K562 (cell line): ENCODE data around the gene AGO3. TPM values are rescaled to one million over a fixed set of nuclear protein-coding genes. Genes with fewer than 3 reads are reported as not detected.

ENCODE experiments used
- ATAC-seq: fragments of 200-7000 bp; cut with Tn5 transposase; 3 replicates; pipeline ENCODE4 v1.9.1; 2020; ENCODE audit warnings: moderate library complexity
- BruUV-seq: library from RNA; stranded (reverse); fragments of 400-500 nt; replicated peaks from 2 replicates; lab custom pipeline; 2021; lab: Mats Ljungman, UMichigan
- CTCF ChIA-PET: fragments of 300-600 bp; formaldehyde crosslinking; extraction: SDS; loops from one replicate; lab custom pipeline; 2021; ENCODE audit warnings: low intra/inter-chr PET ratio; lab: Yijun Ruan, JAX
- POLR2A ChIA-PET: fragments of 300-600, 350-650 bp; sonication (Branson Sonifier 250); formaldehyde crosslinking; extraction: SDS; loops from one replicate; lab custom pipeline; 2021; ENCODE audit warnings: antibody characterized with exemption, inconsistent platforms; lab: Yijun Ruan, JAX
- DNase-seq, 4 experiments: peaks; one replicate each; pipeline versions ENCODE4 v3.0.0 to v3.0.0-alpha.2; 2011 to 2018; ENCODE audit warnings: low spot score in 3 of 4, mixed read lengths in 3 of 4; ENCODE audit errors: extremely low read depth in 1 of 4
- FAIRE-seq: peaks from 2 replicates; lab custom pipeline; 2011; peaks lifted over from hg19 to GRCh38; lab: Jason Lieb, UNC
- H2AFZ ChIP-seq: 2 replicates; pipeline ENCODE4 v1.6.0; 2011; ENCODE audit warnings: low read depth, low read length, control low read depth, inconsistent platforms
- H3K27ac ChIP-seq: fragments of 200-600 bp; 3 replicates; pipeline ENCODE4 v1.8.0; 2011; ENCODE audit warnings: low read depth, mild to moderate bottlenecking, control low read depth, inconsistent platforms, low read length, moderate library complexity, mixed read lengths; ENCODE audit errors: extremely low read depth
- H3K27me3 ChIP-seq, 2 experiments: fragments of 300-600 bp in 1 of 2; 2 replicates in 1 of 2; 3 replicates in 1 of 2; pipeline versions ENCODE4 v1.6.0 to v1.8.0; 2011; ENCODE audit warnings: inconsistent platforms in 2 of 2, low read length in 2 of 2, mild to moderate bottlenecking in 1 of 2, mixed read lengths in 1 of 2, moderate library complexity in 1 of 2; ENCODE audit not compliant: control insufficient read depth in 2 of 2, insufficient read depth in 2 of 2
- H3K36me3 ChIP-seq: fragments of 300-600 bp; 3 replicates; pipeline ENCODE4 v1.8.0; 2011; ENCODE audit warnings: mild to moderate bottlenecking, low read length, inconsistent platforms; ENCODE audit not compliant: control insufficient read depth, insufficient read depth
- H3K4me1 ChIP-seq, 2 experiments: fragments of 200-600 bp in 1 of 2; replicated peaks in 1 of 2; 2 replicates in 1 of 2; 3 replicates in 1 of 2; pipeline versions ENCODE4 v1.5.1 to v1.8.0; 2011; ENCODE audit warnings: inconsistent platforms in 2 of 2, low read length in 2 of 2, mild to moderate bottlenecking in 1 of 2, mixed read lengths in 1 of 2, moderate library complexity in 1 of 2; ENCODE audit not compliant: control insufficient read depth in 2 of 2, insufficient read depth in 2 of 2
- H3K4me2 ChIP-seq: 2 replicates; pipeline ENCODE4 v1.6.1; 2011; ENCODE audit warnings: low read length, control low read depth, inconsistent platforms, mixed read lengths; ENCODE audit not compliant: insufficient read depth
- H3K4me3 ChIP-seq: fragments of 200-600 bp; sonication (generic), shearing (Covaris generic); 2 replicates; pipeline ENCODE4 v1.5.1; 2016; ENCODE audit warnings: control low read depth, inconsistent platforms
- H3K79me2 ChIP-seq: fragments of 200-600 bp; 3 replicates; pipeline ENCODE4 v1.8.0; 2011; ENCODE audit warnings: low read length, inconsistent platforms; ENCODE audit not compliant: control insufficient read depth, insufficient read depth
- H3K9ac ChIP-seq, 2 experiments: 2 replicates each; pipeline versions ENCODE4 v1.6.0 to v1.6.1; 2011; ENCODE audit warnings: low read depth in 2 of 2, low read length in 2 of 2, control low read depth in 1 of 2, inconsistent platforms in 1 of 2, mild to moderate bottlenecking in 1 of 2, mixed read lengths in 1 of 2; ENCODE audit not compliant: insufficient read depth in 1 of 2
- H3K9me1 ChIP-seq: one replicate; pipeline ENCODE4 v1.6.0; 2011; ENCODE audit warnings: inconsistent platforms, mild to moderate bottlenecking, low read length, moderate library complexity; ENCODE audit not compliant: control insufficient read depth, insufficient read depth
- H3K9me3 ChIP-seq: replicated peaks from 2 replicates; pipeline ENCODE4 v1.5.1; 2011; ENCODE audit warnings: low read depth, low read length, inconsistent platforms; ENCODE audit not compliant: control insufficient read depth, insufficient read depth
- H4K20me1 ChIP-seq: replicated peaks from 2 replicates; pipeline ENCODE4 v1.6.1; 2011; ENCODE audit warnings: low read length, inconsistent platforms, mixed read lengths; ENCODE audit not compliant: control insufficient read depth, insufficient read depth
- ARID1B ChIP-seq: fragments of 450-650 bp; IDR thresholded peaks from 2 replicates; pipeline ENCODE4 v1.6.1; 2016; ENCODE audit warnings: antibody characterized with exemption, mild to moderate bottlenecking, inconsistent platforms
- CBFA2T3 ChIP-seq: fragments of 450-650 bp; IDR thresholded peaks from 2 replicates; pipeline ENCODE4 v1.6.1; 2017
- HDAC1 ChIP-seq, 2 experiments: fragments of 450-650 bp; IDR thresholded peaks; 2 replicates each; pipeline ENCODE4 v1.6.1; 2016 to 2017; ENCODE audit warnings: inconsistent platforms in 1 of 2, mild to moderate bottlenecking in 1 of 2, moderate library complexity in 1 of 2
- MGA ChIP-seq: fragments of 450-650 bp; IDR thresholded peaks from 2 replicates; pipeline ENCODE4 v1.6.1; 2016; ENCODE audit warnings: mild to moderate bottlenecking, moderate library complexity
- NCOR1 ChIP-seq: fragments of 450-650 bp; IDR thresholded peaks from 2 replicates; pipeline ENCODE4 v1.6.1; 2016; ENCODE audit warnings: mild to moderate bottlenecking, moderate library complexity
- PBX2 ChIP-seq, 2 experiments: IDR thresholded peaks in 1 of 2; conservative IDR thresholded peaks in 1 of 2; 2 replicates each; pipeline ENCODE4 v1.6.1; 2016; ENCODE audit warnings: low read depth in 2 of 2, mild to moderate bottlenecking in 1 of 2, missing compliant biosample characterization in 1 of 2, missing genetic modification characterization in 1 of 2, moderate library complexity in 1 of 2
- SIX5 ChIP-seq, 2 experiments: IDR thresholded peaks; 2 replicates each; pipeline ENCODE4 v1.6.1; 2011; ENCODE audit warnings: low read length in 2 of 2, borderline replicate concordance in 1 of 2, low read depth in 1 of 2, mild to moderate bottlenecking in 1 of 2, moderate library complexity in 1 of 2; ENCODE audit not compliant: insufficient read depth in 1 of 2
- TCF3 ChIP-seq: sonication (generic); formaldehyde crosslinking; IDR thresholded peaks from 2 replicates; pipeline ENCODE4 v1.4.0; 2020; ENCODE audit warnings: mild to moderate bottlenecking, missing genetic modification reagents
- WGBS: fragments of 100-300 bp; shearing (Covaris generic); methylation state at CpG from one replicate; pipeline ENCODE4 v1.1.6; 2016; ENCODE audit warnings: low coverage, mixed read lengths; ENCODE audit not compliant: insufficient coverage; ENCODE audit errors: missing lambda C conversion rate; 5-methylcytosine and 5-hydroxymethylcytosine counted together
- in situ Hi-C: fragments of 300-500 bp; cut with MboI; formaldehyde crosslinking; loops from 4 replicates; pipeline ENCODE4 v1.15.0; 2018; ENCODE audit warnings: inconsistent platforms, mixed read lengths
- intact Hi-C: fragments of 100-400 bp; cut with micrococcal nuclease; formaldehyde crosslinking; loops from 2 replicates; pipeline ENCODE4 v1.14.2; 2022
- polyA plus RNA-seq, 8 experiments: library from polyadenylated mRNA; depleted of rRNA in 4 of 8; stranded (reverse) in 5 of 8; unstranded in 3 of 8; fragments of >200 nt; fragmentation: Nextera tagmentation in 2 of 8; fragmentation: Illumina TruSeq in 1 of 8; extraction: Ambion mirVana in 2 of 8; extraction: Trizol in 1 of 8; gene quantifications; 2 replicates each; pipeline versions ENCODE4 v1.2.1 to v1.2.3, GENCODE V29; 2011 to 2014; ENCODE audit warnings: inconsistent platforms in 1 of 8, missing spikeins in 1 of 8
- total RNA-seq, 7 experiments: library from RNA; depleted of rRNA in 6 of 7; stranded (reverse); fragments of >200 nt in 6 of 7; fragmentation: Illumina TruSeq in 2 of 7; extraction: Trizol in 2 of 7; gene quantifications; 2 replicates each; pipeline versions ENCODE4 v1.2.1 to v1.2.3, GENCODE V29; 2011 to 2021; ENCODE audit warnings: low replicate concordance in 1 of 7

The AGO3 gene
- total and polyA plus RNA-seq, 9 of the 15 experiments (the other 6 are each of a cell fraction or from before 2014, with no cell fraction given), result 4.5 to 41.5 (median 22.7) TPM

- no peaks in the 10 kb centered on the region for H3K9me3 ChIP-seq
- no peak overlapping the region for H3K4me3 ChIP-seq
- H3K4me2 ChIP-seq, result no peak overlapping the region
- peaks cover 9% of the 10 kb centered on the region for H3K36me3 ChIP-seq
- CTCF ChIA-PET, result no interaction called here
- H3K4me1 ChIP-seq, result no peaks in the 10 kb centered on the region
- POLR2A ChIA-PET, result no interaction called here
- no TSS peak for BruUV-seq
- FAIRE-seq (no peak), DNase-seq (peak in 1 of 4 experiments; percentile 8), ATAC-seq (peak; percentile 31; the same call in 1 of the 3 replicates)
- H3K9ac ChIP-seq, result no peak overlapping the region
- no peaks in the 10 kb centered on the region for H3K9me1 ChIP-seq
- H4K20me1 ChIP-seq, result no peaks in the 10 kb centered on the region
- in situ Hi-C loops (no loop called here), intact Hi-C loops (no loop called here)
- H3K79me2 ChIP-seq, result 0 out of 3 replicates have a peak, but pooled peaks cover 9% of the 10 kb centered on the region
- 42% methylated on average over 2 of the region's 2 CpGs for WGBS
- no peak overlapping the region for H2AFZ ChIP-seq
- no peaks in the 10 kb centered on the region for H3K27me3 ChIP-seq
- H3K27ac ChIP-seq, result no peak overlapping the region
- peak; percentile 58 for TF ChIP-seq NCOR1
- TF ChIP-seq HDAC1 (IDR thresholded peaks at IDR 0.05), result peak in 1 of 2 experiments; percentile 58; a peak in 2 of 4 replicates
- no peak for TF ChIP-seq SIX5 (IDR thresholded peaks at IDR 0.05; ENCODE audit: borderline replicate concordance in 1 of 2, insufficient read depth in 1 of 2, low read depth in 1 of 2, low read length in 2 of 2)
- peak; percentile 43 for TF ChIP-seq ARID1B
- TF ChIP-seq TCF3 (CRISPR knock-in tag), result 0 out of 2 replicates have a peak, but pooled peaks have one; percentile 15
- no peak for TF ChIP-seq MGA
- TF ChIP-seq CBFA2T3, result peak; percentile 78
- no peak for TF ChIP-seq PBX2 (CRISPR knock-in tag; IDR thresholded peaks at IDR 0.05; ENCODE audit: low read depth)
- TF ChIP-seq PBX2 (tag; conservative IDR thresholded peaks at IDR 0.05; ENCODE audit: low read depth), result peak; percentile 74
Measured at GRCh38 chr1:35962952-35963351, 32.0 kb downstream of the AGO3 start.
